NCI-H1694 treated with DMSO at 0.1 percent for 48 hours (cell line): ENCODE data around the gene PCIF1.
A peak's percentile ranks its signal among the peaks of the same experiment; 100 is the strongest.
"Not testable (repeated sequence)": the region's sequence is repeated elsewhere in the genome, so short reads cannot be mapped to it uniquely, and the experiment has no call there.

Source experiments
- DNase-seq: peaks from one replicate; lab custom pipeline; 2025; lab: John Stamatoyannopoulos, UW

Gene PCIF1

GRCh38 chr20:45947110-45947866 is 12.8 kb downstream of the PCIF1 start:
- DNase-seq, result no peak

- no peak for DNase-seq
Observed at GRCh38 chr20:45948261-45948733, 13.8 kb downstream of the PCIF1 start.

- DNase-seq, result no peak
Observed at GRCh38 chr20:45948742-45949541, 14.5 kb downstream of the PCIF1 start.

GRCh38 chr20:45949542-45950329 is 15.3 kb downstream of the PCIF1 start:
- no peak for DNase-seq

- no peak for DNase-seq
Observed at GRCh38 chr20:45950330-45950646, 15.8 kb downstream of the PCIF1 start.

GRCh38 chr20:45951925-45952834 is 17.7 kb downstream of the PCIF1 start:
- no peak for DNase-seq

GRCh38 chr20:45952861-45953260 is 18.4 kb downstream of the PCIF1 start:
- no peak for DNase-seq

- no peak for DNase-seq
Observed at GRCh38 chr20:45953672-45954071, 19.2 kb downstream of the PCIF1 start.

GRCh38 chr20:45956326-45956725 is 21.8 kb downstream of the PCIF1 start:
- not testable (repeated sequence) for DNase-seq

GRCh38 chr20:45957021-45957941 is 22.8 kb downstream of the PCIF1 start:
- DNase-seq, result no peak

- DNase-seq, result no peak
Observed at GRCh38 chr20:45958593-45958992, 24.1 kb downstream of the PCIF1 start.

GRCh38 chr20:45959126-45959525 is 24.6 kb downstream of the PCIF1 start:
- no peak for DNase-seq

- no peak for DNase-seq
Observed at GRCh38 chr20:45959956-45960630, 25.6 kb downstream of the PCIF1 start.

- no peak for DNase-seq
Observed at GRCh38 chr20:45962031-45962755, 27.7 kb downstream of the PCIF1 start.

GRCh38 chr20:45963059-45964005 is 28.8 kb downstream of the PCIF1 start:
- peak; percentile 1 for DNase-seq

GRCh38 chr20:45964006-45964400 is 29.5 kb downstream of the PCIF1 start:
- no peak for DNase-seq

- DNase-seq, result no peak
Observed at GRCh38 chr20:45965169-45966002, 30.9 kb downstream of the PCIF1 start.
